ENCODE results near the gene INHBC.
"Not testable (repeated sequence)": the region's sequence is repeated elsewhere in the genome, so short reads cannot be mapped to it uniquely, and the experiment has no call there.

Gene INHBC, protein sequence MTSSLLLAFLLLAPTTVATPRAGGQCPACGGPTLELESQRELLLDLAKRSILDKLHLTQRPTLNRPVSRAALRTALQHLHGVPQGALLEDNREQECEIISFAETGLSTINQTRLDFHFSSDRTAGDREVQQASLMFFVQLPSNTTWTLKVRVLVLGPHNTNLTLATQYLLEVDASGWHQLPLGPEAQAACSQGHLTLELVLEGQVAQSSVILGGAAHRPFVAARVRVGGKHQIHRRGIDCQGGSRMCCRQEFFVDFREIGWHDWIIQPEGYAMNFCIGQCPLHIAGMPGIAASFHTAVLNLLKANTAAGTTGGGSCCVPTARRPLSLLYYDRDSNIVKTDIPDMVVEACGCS
- total RNA-seq: 0 to 0.72 (median 0) reads per million in 4 experiments

DNA sequence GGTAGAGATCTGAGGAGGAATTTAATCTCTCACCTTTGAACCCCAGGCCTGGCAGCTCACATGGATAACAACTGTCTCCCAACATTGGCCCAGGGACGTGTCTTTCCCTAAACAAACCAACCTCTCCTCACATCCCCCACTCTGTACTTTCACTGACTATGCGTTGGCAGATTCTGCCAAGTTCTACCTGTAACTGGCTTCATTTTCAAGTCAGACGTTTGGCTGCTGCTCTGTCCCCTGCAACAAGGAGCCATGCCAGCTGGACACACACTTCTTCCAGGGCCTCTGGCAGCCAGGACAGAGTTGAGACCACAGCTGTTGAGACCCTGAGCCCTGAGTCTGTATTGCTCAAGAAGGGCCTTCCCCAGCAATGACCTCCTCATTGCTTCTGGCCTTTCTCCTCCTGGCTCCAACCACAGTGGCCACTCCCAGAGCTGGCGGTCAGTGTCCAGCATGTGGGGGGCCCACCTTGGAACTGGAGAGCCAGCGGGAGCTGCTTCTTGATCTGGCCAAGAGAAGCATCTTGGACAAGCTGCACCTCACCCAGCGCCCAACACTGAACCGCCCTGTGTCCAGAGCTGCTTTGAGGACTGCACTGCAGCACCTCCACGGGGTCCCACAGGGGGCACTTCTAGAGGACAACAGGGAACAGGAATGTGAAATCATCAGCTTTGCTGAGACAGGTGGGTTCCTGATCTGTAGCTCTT is at the start of gene INHBC:
Gene INHBC, plus strand, starts transcription at position 268 of the 707 bp plus-strand sequence. Its CDS starts 103 bp downstream, at position 371.
- DNase-seq: no peak

DNA sequence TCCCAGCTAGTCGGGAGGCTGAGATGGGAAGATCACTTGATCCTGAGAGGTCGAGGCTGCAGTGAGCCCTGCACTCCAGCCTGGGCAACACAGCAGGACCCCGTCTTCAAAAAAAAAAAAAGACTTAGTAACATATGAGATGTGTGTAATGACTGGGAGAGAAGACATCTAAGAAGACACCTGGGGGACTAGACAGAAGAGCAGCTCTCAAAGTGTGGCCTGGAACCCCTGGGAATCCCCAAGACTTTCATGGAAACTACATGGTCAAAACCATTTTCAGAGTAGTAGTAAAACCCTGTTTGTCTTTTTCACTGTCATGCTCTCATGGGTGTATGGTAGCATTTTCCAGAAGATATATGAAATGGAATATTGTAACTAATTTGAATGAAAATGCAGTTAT is 49.0 kb upstream of the INHBC start:
- DNase-seq: no peak

DNA sequence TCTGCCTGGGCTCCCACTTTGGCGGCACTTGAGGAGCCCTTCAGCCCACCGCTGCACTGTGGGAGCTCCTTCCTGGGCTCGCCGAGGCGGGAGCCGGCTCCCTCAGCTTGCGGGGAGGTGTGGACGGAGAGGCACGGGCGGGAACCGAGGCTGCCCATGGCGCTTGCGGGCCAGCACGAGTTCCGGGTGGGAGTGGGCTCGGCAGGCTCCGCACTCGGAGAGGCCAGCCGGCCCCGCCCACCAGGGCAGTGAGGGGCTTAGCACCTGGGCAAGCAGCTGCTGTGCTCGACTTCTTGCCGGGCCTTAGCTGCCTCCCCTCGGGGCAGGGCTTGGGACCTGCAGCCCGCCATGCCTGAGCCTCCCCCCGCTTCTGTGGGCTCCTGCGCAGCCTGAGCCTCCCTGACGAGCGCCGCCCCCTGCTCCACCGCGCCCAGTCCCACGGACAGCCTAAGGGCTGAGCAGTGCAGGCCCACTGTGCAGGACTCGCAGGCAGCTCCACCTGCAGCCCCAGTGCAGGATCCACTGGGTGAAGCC is 48.3 kb upstream of the INHBC start:
- DNase-seq: no peak

DNA sequence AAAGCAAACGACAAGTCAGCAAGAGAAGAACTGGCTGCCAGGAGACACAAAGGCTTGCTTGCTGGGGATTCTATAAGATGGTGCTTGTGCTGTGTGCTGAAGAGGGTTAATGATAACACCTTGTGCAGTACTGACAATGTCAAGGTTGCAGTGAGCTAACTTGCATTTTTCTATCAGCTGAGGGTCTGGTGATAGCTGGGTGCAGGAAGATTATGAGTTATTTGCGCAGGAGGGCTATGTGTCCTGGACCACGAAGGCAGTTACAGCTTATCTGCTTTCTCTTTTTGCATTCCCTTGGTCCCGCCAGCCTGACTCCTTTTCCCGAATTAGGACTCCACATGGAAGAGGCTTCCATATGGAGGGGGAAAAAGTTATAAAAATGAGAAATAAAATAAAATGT is 46.2 kb upstream of the INHBC start:
- no peak for DNase-seq

DNA sequence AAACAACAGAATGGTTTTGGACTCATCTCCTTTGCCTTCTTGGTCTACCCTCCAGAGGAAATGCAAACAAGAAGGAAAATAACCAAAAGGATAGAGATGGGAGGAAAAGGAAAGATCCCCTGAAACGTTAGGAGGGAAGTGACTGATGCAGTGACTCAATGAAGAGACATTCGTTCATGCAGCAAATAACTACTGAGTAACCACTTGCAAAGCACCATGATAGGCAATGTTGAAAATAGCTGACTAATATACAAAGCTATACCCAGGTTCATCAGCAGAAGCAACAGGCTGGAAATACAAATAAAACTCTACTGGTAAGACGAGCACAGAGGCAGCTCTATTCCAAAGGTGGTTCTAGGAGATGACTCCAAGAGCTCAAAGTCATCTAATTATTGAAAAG is 45.6 kb upstream of the INHBC start:
- DNase-seq: no peak

DNA sequence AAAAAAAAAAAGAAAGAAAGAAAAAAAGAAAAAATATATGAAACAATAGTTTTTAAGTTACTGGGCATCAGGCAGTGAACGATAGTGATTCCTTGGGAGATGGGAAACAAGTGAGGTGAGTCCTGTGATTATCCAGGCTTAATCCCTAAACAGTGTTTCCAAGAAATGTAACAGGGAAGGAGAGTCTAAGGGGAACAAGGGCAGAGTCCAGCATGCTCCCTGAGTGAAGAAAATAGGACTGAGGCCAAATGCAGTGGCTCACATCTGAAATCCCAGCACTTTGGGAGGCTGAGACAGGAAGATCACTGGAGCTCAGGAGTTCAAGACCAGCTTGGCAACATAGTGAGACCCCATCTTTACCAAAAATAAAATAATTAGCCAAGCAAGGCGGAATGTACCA is 44.4 kb upstream of the INHBC start:
- no peak for DNase-seq

DNA sequence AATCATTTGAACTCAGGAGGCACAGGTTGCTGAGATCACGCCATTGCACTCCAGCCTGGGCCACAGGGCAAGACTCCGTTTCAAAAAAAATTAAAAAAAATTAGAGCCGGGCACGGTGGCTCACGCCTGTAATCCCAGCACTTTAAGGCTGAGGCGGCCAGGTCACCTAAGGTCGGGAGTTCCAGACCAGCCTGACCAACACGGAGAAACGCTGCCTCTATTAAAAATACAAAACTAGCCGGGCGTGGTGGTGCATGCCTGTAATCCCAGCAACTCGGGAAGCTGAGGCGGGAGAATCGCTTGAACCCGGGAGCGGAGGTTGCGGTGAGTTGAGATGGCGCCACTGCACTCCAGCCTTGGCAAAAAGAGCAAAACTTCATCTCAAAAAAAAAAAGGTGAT is 39.5 kb upstream of the INHBC start:
- DNase-seq: no peak

DNA sequence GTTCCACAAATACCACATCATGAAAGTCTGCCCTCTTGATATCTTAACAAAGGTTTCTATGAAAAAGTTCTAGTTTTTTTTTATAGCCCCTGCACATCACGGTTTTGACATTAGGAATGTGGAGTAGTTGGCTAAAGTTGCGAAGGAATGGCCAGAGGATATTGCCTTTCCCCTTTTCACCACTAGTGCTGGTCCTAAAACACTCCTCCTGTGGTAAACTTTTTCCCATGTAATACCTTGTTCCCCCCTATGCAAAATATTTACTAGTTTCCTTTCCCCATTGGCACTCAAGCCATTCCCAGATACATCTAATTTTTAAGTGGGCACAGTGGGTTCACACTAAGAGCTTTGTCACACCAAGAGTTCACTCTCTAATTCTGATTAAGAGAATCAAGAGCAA is 37.1 kb upstream of the INHBC start:
- DNase-seq: no peak

DNA sequence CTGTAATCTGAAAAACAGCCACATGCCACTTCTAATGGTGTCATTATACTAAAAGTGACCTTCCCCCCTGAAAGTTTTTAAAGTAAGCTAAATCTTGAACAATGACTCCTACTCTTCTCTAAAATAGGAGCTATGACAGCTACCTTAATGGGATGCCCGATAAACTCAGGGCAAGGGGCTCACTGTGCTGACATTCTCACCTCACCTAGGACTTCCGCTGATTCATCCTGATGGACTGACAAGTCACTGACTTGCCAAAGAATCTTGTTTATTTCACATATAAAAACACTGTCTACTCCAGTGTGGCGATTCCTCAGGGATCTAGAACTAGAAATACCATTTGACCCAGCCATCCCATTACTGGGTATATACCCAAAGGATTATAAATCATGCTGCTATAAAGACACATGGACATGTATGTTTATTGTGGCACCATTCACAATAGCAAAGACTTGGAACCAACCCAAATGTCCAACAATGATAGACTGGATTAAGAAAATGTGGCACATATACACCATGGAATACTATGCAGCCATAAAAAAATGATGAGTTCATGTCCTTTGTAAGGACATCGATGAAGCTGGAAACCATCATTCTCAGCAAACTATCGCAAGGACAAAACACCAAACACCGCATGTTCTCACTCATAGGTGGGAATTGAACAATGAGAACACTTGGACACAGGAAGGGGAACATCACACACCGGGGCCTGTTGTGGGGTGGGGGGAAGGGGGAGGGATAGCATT is 34.7 kb upstream of the INHBC start:
- not testable (repeated sequence) for DNase-seq

DNA sequence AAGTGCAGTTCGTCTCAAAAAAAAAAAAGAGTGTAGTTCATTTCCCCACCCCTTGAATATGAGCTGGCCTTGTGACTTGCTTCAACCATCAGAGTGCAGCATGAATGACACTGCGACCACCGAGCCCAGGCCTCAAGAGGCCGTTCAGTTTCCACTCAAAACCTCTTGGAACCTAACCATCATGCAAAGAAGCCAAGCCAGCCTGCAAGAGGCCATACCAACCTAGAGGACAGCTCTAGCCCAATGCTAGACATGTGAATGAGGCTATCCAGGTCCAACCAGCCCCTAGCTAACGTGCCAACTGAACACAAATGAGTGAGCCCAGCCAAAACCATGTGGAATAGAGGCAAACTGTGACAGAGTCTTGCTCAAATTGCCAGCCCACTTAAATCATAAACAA is 33.4 kb upstream of the INHBC start:
- DNase-seq: no peak

DNA sequence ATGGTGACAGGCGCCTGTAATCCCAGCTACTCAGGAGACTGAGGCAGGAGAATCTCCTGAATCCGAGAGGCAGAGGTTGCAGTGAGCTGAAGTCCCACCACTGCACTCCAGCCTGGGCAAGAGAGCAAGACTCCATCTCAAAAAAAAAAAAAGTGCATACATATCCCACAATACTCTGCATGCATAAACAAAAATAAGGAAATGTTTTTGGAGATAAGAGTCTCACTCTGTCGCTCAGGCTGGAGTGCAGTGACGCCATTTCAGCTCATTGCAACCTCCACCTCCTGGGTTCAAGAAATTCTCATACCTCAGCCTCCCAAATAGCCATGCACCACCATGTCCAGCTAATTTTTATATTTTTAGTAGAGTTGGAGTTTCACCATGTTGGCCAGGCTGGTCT is 32.4 kb upstream of the INHBC start:
- DNase-seq: not testable (repeated sequence)

DNA sequence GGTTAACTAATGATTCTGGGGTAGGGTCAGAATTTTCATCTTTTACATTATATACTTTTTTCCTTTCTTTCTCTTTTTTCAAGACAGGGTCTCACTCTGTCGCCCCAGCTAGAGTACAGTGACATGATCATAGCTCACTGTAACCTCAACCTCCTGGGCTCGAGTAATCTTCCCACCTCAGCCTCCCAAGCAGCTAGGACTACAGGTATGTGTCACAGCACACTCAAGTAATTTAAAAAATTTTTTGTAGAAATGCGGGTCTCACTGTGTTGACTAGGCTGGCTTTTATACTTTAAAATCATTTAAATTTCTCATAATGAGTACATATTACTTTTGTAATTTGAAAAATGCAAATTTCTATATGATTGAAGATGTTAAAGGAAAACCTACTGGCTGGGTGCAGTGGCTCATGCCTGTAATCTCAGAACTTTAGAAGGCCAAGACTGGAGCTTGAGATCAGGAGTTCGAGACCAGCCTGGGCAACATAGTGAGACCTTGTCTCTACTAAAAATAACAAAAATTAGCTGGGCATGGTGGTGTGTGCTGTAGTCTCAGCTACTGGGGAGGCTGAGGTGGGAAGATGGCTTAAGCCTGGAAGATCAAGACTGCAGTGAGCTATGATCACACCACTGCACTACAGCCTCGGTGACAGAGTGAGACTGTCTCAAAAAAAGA is 29.5 kb upstream of the INHBC start:
- DNase-seq: no peak

DNA sequence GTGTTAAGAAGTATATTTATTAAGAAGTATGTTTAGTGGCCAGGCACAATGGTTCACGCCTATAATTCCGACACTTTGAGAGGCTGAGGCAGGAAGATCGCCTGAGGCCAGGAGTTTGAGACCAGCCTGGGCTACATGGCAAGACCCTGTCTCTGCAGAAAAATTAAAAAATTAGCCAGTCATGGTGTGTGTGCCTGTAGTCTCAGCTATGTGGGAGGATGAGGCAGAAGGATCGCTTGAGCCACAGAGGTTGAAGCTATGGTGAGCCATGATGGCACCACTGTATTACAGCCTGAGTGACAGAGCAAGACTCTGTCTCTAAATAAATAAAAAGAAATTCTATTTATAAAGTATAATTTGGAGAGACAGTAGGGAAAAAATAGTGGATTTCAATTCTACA is 24.1 kb upstream of the INHBC start:
- DNase-seq: no peak

DNA sequence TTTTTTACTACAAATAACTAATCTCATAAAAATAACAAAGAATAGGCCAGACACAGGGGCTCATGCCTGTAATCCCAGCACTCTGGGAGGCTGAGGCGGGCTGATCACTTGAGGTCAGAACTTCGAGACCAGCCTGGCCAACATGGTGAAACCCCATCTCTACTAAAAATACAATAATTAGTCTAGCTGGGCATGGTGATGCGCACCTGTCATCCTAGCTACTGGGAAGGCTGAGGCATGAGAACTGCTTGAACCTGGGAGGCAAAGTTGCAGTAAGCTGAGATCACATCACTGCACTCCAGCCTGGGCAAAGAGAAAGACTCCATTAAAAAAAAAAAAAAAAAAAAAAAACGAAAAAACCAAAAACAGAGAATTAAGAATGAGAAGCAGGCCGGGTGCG is 20.4 kb upstream of the INHBC start:
- DNase-seq: not testable (repeated sequence)

DNA sequence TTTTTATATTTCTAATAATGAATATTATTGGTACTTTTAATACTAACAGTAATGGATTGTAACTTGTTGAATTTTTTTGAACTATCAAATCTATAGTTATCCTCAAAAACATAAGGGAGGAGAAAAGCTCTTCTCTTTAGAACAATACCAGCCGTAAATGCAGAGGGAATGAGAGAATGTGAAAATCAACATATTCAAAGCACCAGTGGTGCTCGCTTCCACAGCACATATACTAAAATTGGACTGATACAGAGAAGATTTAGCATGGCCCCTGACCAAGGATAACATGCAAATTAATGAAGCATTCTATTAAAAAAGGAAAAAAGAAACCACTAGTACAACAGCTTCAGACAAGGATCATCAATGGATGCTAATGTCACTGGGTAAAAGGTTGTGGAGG is 19.5 kb upstream of the INHBC start:
- no peak for DNase-seq

DNA sequence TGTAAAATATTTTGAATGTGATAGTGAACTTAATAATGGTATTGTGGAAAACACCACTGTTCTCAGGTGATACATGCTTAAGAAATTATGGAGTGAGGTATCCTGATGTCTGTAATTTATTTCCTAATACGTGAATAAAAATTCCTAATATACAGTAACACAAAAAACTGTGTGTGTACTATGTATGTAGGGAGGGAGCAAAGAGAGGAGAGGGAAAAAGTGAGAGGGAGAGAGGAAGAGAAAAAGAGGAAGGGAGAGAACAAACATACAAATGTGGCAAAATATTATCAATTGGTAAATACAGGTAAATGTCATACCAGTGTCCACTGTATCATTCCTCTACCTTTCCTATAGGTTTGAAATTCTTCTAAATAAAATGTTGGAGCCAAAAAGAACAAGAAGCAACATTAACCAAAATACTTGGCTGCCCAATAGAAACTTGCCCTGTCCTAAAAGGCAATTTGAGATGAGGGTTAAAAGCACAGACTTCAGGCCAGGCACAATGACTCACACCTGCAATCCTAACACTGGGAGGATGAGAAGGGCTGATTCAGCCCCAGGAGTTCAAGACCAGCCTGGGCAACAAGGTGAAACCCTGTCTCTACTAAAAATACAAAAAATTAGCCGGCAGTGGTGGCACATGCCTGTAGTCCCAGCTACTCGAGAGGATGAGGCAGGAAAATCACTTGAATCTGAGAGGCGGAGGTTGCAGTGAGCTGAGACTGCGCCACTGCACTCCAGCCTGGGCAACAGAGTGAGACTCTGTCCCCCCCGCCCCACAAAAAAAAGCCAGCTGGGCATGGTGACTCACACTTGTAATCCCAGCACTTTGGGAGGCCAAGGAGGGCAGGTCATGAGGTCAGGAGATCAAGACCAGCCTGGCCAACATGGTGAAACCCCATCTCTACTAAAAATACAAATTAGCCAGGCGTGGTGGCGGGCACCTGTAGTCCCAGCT is 18.3 kb upstream of the INHBC start:
- no peak for DNase-seq

DNA sequence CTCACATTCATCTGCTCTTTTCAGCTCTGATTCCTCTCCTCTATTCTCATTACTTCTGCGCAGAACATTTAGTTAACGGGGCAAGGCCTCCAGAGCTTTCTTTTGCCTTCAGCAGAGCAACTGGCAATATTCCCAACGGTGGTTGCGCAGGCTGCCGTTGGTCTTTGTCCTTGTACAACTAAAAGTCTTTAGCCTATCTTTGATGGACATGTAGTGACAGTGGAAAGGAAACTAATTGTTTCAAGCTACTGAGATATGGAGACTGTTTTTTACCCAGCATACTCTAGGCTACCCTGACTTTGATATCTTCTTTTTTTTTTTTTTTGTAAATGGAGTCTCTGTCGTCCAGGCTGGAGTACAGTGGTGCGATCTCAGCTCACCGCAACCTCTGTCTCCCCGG is 16.3 kb upstream of the INHBC start:
- DNase-seq: no peak

DNA sequence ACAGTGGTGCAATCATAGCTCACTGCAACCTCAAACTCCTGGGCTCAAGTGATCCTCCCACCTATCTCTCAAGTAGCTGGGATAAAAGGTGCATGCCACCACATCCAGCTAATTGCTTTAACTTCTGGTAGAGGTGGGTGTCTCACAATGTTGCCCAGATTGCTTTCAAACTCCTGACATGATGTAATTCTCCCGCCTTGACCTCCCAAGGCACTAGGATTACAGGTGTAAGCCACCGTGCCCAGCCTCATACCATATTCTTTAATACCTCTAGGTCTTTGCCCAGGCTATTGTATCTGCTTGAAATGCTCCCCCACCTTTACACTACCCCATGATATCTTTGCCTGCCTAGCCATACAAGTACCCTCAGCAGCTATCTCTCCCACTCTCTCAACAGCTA is 15.1 kb upstream of the INHBC start:
- DNase-seq: no peak

DNA sequence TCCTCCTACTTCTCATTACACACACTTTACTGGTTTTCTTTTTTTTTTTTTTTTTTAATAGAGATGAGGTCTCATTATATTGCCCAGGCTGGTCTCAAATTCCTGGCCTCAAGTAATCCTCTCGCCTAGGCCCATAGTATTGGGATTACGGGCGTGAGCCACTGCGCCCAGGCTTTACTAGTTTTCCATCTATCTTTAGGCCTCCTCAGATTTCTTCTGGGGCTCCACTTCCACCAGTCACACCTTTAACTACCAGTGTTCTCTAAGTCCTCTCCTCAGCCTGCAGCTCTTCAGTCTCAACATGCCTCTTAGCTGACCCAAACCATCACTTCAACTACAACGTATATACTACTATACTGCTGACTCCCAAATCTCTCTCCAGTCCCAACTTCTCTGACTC is 14.1 kb upstream of the INHBC start:
- DNase-seq: no peak

DNA sequence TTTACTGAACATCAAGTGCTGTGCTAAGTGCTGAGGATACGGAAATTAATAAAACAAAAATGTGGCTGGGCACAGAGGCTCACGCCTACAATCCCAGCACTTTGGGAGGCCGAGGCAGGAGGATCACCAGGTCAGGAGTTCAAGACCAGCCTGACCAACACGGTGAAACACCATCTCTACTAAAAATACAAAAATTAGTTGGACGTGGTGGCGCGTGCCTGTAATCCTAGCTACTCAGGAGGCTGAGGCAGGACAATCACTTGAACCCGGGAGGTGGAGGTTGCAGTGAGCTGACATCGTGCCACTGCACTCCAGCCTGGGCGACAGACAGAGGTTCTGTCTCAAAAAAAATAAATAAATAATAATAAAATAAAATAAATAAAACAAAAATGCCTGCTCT is 7.6 kb upstream of the INHBC start:
- DNase-seq: not testable (repeated sequence)

DNA sequence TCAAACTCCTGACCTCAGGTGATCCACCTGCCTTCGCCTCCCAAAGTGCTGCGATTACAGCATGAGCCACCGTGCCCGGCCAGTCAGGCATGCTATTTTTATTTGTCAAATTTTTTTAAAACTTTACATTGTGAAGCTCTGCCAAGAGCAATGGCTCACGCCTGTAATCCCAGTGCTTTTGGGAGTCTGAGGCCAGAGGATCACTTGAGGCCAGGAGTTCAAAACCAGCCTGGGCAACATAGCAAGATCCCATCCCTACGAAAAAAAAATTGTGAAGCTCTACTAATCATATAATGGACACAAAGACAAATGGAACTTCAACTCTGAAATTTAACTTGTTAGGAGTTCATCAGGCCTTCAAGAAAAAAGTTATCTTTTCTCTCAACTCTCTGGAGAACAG is 5.6 kb upstream of the INHBC start:
- DNase-seq: no peak
